ENCODE data around the gene LRRC72.

- no peak for TF ChIP-seq CTCF (IDR thresholded peaks at IDR 0.05; ENCODE audit: low read length)
- no peak for TF ChIP-seq EZH2phosphoT487 (IDR thresholded peaks at IDR 0.05; ENCODE audit: low read length)
These were observed 60.5 kb downstream of the LRRC72 start for GRCh38 chr7:16587129-16587528.

Data from MM.1S (cell line).